HG03097 (cell line): ENCODE data around the gene PSRC1.

ENCODE experiments used
- ATAC-seq: cut with Tn5 transposase; IDR thresholded peaks from one replicate; pipeline ENCODE4 v1.9.1; 2021; ENCODE audit not compliant: unreplicated experiment, low FRiP score

Gene PSRC1

GRCh38 chr1:109248797-109249629 is 33.9 kb downstream of the PSRC1 start, which contains the start of gene CELSR2:
Gene CELSR2, plus strand, starts transcription at chr1:109249539. Its CDS starts 541 bp downstream, at chr1:109250080.
- no peak for ATAC-seq

DNA sequence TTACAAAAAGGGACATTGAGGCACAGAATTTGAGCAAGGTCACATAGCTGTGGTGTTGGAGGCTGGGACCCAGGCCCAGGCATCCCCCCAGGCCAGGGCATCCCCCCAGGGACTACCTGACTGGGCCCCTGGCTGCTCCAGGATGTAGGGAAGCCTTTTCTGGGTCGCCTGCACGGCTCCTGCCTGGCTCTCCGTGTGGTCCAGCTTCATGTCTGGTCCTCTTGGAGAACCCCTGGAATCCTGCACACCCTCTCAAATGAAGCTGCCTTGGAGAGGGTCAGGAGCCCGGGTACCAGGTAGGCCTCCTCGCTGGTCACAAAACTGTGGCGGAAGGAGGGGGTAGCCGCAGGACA is 34.5 kb downstream of the PSRC1 start:
- no peak for ATAC-seq

- ATAC-seq, result no peak
Measured at GRCh38 chr1:109247401-109248365, 35.3 kb downstream of the PSRC1 start.

DNA sequence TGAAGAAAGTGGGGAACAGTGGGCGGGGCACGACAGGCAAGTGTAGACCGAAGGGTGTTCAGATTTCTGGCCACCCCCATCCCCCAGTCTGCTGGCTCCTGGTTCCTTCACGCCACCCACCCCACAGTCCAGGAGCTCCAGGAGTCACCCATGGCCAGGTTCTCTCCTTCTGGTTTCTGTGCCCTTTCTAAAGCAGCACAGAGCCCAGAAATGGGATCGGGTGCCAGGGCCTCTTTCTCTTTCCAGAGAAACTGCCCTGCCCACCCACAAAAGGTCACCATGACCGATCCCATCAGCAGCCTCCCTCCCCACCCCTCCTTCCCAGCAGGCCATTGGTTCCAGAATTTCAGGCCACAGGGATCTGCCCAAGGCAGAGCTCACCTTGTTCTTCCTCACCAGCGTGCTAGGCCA is 36.8 kb downstream of the PSRC1 start:
- no peak for ATAC-seq

DNA sequence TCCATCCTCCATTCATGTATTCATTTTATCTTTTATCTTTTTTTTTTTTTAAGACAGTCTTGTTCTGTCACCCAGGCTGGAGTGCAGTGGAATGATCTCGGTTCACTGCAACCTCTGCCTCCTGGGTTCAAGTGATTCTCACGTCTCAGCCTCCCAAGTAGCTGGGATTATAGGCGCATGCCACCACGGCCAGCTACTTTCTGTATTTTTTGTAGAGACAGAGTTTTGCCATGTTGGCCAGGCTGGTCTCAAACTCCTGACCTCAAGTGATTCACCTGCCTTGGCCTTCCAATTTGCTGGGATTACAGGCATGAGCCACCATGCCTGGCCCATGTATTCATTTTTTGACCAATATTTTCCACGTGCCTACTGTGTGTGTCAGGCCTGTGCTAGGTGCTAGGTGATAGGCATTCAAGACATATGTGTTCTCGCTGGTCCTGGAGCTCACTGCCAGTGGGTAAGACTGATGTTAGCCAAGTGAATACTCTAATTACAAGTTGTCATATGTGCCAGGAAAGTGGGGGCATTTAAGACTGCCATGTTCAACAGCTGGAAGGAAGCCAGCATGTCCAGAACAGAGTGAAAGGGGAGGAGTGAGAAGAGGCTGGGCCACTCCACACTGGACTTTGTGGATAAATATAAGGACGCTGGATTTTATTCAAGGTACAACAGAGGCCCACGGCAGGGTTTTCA is 38.9 kb downstream of the PSRC1 start:
- no peak for ATAC-seq

DNA sequence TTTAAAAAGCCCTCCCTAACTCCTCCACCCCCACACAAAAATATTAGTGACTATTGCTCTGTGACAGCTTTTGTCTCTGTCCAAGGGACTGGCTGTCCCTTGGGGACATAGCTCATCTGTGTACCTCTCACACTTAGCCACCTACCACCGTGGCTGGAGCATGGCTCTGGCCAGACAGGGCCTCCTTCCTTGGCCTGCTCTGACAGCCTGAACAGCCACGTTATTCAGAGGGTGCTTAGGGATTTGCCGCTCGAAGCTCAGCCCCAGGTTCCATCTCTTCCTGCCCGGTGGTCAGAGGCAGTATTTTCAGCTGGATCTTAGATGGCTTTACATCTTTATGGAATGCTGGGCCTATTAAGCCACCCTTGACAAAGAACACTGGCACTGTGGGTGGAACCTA is 39.7 kb downstream of the PSRC1 start:
- ATAC-seq, result no peak

GRCh38 chr1:109242387-109242786 is 40.6 kb downstream of the PSRC1 start:
- no peak for ATAC-seq

GRCh38 chr1:109241841-109242345 is 41.1 kb downstream of the PSRC1 start:
- ATAC-seq, result no peak

- no peak for ATAC-seq
Measured at GRCh38 chr1:109241344-109241743, 41.6 kb downstream of the PSRC1 start.

GRCh38 chr1:109240158-109241152 is 42.5 kb downstream of the PSRC1 start:
- no peak for ATAC-seq

DNA sequence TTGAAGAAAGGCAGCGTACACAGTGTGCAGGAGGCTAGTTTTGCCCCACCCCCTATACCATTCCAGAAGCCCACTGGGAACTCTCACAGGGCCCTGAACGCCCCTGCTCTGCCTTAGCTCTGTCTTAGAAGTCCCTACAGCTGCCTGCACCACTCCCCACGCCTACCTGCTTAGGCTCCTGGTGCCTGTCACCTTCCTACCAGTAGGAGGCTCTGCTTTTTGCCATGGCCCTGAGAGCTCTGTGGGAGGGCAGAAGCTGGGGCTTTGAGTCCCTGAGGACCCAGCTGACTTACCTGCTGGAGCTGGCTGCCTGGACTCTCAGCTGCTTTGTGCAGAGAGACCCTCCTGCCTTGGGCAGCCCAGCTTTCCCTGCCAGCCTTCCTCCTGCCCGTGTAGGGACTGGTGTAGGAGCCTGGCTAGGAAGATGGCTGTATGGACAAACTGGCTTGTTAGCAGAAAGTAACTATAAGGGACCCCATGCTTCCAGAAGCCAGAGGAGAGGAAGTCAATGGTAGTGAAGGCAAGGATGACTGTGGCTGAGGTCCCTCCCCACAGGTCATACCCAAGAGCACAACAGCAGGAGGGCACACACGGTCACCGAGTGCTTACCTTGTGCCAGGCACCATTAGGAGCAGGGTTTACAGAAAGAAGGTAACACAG is 43.4 kb downstream of the PSRC1 start:
- no peak for ATAC-seq

GRCh38 chr1:109239047-109239408 is 43.9 kb downstream of the PSRC1 start:
- ATAC-seq, result no peak

- no peak for ATAC-seq
Measured at GRCh38 chr1:109238382-109238781, 44.6 kb downstream of the PSRC1 start.

DNA sequence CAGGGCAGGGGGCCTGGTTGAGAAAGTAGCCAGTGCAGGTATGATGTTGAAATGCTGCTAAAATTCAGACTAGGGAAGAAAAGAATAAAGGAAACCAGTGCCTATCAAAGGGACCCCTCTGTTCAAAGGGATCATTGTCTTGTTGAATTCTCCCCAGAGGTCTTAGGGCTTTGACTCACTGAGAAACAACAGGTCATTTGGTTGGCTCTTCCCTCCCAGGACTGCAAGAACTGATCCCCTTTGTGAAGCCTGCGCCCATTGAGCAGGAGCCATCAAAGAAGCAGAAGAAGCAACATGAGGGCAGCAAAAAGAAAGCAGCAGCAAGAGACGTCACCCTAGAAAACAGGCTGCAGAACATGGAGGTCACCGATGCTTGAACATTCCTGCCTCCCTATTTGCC is 45.4 kb downstream of the PSRC1 start:
- ATAC-seq, result no peak

GRCh38 chr1:109235137-109235536 is 47.8 kb downstream of the PSRC1 start:
- ATAC-seq, result no peak

- no peak for ATAC-seq
Measured at GRCh38 chr1:109231066-109231465, 51.9 kb downstream of the PSRC1 start.
